C4-2B (cell line): ENCODE results near the gene FNIP2.

Source experiments
- H3K27ac ChIP-seq: fragments of 450-650 bp; 2 replicates; pipeline ENCODE4 v1.5.1; 2017
- ZFX ChIP-seq: fragments of 450-650 bp; IDR thresholded peaks from 2 replicates; pipeline ENCODE4 v1.6.1; 2017
- TF ChIP-seq, protein P1 (sequence below): fragments of 450-650 bp; conservative IDR thresholded peaks from 2 replicates; pipeline ENCODE4 v1.5.1; 2017; ENCODE audit warnings: mild to moderate bottlenecking

FNIP2 gene

DNA sequence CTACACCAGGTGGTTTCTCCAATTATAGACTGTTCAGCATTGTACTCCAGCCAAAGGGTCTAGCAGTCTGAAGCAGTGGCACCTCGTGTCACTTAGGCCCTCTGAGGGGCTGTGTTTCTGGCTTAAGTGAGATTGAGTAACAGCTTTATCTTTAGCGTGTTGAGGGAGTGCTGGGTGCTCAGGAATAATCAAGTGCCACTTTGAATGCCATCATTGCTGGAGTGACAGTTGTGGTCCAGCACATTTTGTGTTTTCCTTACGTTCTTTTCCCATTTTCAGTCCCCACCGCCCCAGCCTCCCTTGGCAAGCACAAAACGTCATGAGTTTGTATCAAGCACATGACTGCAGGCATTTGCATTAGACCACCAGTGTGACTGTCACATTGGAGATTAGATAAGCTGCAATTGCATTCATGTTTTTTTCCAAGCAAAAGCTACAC, 58.7 kb downstream of the FNIP2 start:
- peak overlapping the region; percentile 67 for H3K27ac ChIP-seq
- TF ChIP-seq ZFX, result no peak
- TF ChIP-seq, protein P1, sequence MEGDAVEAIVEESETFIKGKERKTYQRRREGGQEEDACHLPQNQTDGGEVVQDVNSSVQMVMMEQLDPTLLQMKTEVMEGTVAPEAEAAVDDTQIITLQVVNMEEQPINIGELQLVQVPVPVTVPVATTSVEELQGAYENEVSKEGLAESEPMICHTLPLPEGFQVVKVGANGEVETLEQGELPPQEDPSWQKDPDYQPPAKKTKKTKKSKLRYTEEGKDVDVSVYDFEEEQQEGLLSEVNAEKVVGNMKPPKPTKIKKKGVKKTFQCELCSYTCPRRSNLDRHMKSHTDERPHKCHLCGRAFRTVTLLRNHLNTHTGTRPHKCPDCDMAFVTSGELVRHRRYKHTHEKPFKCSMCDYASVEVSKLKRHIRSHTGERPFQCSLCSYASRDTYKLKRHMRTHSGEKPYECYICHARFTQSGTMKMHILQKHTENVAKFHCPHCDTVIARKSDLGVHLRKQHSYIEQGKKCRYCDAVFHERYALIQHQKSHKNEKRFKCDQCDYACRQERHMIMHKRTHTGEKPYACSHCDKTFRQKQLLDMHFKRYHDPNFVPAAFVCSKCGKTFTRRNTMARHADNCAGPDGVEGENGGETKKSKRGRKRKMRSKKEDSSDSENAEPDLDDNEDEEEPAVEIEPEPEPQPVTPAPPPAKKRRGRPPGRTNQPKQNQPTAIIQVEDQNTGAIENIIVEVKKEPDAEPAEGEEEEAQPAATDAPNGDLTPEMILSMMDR, result no peak

DNA sequence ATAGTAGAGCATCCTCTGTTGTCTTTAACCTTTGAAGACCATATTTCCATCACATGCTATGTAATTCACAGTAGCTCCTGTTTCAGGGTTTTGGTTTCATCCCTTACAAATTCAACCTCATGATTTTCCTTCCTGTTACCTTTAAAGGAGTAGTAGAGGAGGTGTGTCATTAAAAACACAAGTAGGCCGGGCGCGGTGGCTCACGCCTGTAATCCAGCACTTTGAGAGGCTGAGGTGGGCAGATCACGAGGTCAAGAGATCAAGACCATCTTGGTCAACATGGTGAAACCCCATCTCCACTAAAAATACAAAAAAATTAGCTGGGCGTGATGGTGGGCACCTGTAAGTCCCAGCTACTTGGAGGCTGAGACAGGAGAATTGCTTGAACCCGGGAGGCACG, 59.3 kb downstream of the FNIP2 start:
- peak overlapping the region; percentile 67 for H3K27ac ChIP-seq

DNA sequence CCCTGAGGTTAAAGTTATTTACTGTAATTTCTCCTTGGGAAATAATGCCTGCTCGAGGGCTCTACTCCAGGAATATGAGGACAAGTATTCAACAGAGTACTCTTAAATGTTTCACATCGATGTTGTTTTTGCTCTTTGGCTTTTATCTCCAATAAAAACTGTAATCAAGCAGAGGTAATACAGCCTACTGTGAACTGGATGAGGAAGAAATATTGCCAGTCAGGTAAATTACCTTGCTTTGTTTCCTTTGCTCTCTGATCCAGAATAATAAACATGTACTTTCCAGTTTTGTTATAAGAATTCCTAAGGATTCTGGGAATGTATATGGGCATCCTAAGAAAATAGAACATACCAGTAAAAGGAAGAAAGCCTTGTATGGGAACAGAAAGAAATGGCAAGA, 60.4 kb downstream of the FNIP2 start:
- TF ChIP-seq, protein P1, result no peak
- TF ChIP-seq ZFX, result no peak
- H3K27ac ChIP-seq, result no peak overlapping the region

DNA sequence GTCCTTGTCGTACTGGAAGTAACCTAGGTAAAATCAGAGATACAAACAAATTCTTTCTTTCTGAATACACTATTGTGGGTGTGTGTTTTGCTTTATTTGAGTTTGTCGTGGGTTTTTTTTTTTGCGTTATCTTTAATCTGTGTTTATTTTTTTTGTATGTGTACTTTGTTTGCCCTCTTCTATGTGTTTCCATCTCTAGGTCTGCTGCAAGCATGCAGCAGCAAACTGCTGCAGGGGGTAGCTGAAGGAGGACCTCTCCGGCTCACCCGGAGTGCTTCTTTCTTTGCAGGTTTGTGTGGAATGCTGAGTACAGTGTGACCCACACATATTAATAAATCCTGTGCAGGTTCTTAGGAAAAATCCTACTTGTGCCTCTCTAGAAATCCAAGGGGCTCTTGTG, 64.8 kb downstream of the FNIP2 start:
- TF ChIP-seq ZFX, result no peak
- TF ChIP-seq, protein P1, result no peak

DNA sequence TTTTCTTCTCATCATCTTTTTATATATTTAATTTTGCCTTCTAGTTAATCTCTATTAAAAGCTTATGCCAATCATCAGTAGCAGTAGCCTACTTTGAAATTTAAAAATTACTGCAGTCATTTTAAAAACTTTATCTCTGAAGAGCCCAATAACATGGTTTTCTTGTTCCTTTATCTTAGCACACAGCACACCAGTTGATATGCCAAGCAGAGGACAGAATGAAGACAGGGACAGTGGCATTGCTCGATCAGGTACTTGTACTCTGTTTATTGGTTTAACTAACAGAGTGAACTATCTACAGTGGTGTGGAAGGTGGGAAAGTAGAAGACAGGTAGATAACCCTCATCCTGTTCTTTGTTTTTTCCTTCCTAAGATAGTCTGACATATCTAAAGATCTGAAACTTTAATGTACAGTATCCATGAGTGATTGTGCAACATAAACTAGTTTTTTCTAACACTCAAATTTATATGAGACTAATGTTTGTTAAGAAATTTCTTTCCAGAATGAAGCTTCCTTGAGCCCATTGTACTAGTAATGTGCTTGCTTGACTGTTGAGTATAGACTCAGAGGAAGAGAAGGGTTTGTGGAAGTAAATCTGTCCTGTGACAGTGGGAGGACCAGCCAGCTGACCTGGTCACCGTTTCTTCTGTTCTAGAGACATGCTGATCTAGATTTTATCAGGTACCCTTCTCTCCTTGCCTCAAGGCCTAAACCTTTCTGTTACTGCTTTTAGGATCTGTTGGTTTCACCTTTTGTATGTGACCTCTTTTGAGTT, 66.6 kb downstream of the FNIP2 start:
- no peak for TF ChIP-seq ZFX
- TF ChIP-seq, protein P1, result no peak
- H3K27ac ChIP-seq, result no peak overlapping the region

More for the DNA sequence above, 64.8 kb downstream of the FNIP2 start:
- no peak overlapping the region for H3K27ac ChIP-seq

DNA sequence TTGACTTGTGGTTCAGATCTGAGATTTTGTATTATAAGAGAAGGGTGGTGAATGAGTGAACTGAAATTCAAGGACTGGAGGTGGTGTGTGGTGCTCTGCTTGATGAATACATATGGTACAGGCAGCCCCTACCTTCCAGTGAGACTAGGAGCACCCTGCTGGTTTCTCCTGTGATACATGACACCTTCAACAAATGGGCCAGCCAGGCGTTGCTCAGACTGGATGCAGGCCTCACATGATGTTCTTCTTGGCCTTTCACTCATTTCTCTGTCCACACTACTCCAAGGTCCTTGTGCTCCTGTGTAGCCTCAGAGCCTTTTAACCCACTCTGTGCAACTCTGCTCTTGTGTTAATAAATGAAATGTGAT, 67.2 kb downstream of the FNIP2 start:
- TF ChIP-seq, protein P1, result no peak
- TF ChIP-seq ZFX, result no peak
- H3K27ac ChIP-seq, result no peak overlapping the region

DNA sequence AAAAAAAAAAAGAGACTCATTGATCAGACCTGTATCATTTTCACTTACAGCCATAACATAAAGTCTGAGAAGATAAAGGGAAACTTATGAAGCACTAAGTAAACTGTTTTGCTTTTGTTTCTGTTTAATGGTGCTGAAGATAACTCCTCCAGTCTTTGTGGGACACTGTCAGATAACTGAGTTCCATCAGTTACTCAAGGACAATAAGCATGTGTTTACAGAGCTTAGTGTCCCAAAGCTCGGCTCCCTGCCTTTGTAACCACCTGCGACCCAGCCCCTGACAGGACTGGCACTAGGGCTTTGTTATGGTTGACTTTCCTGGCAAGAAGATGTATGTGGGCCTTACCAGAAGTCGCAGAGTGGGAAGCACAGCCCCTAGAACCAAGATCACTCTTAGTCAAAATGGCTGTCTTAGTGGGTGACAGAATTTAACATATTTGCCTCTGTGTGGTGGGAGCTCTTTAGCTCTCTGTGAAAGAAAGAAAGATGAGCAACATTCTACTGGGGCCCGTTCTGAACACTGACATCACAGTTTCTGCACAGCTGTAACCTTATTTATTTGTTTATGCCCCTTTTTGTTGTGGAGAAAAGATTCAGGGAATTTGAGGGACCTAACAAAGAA, 68.1 kb downstream of the FNIP2 start:
- no peak for TF ChIP-seq ZFX
- TF ChIP-seq, protein P1, result no peak
- H3K27ac ChIP-seq, result no peak overlapping the region
